GM23338 (cell line): ENCODE results near the gene TRAF7. TPM values are rescaled to one million over a fixed set of nuclear protein-coding genes. Genes with fewer than 3 reads are reported as not detected.

Source experiments
- ATAC-seq: fragments of 200-7000 bp; cut with Tn5 transposase; 3 replicates; pipeline ENCODE4 v1.9.1; 2020
- DNase-seq: peaks from one replicate; pipeline ENCODE4 v3.0.0-alpha.2; 2015; ENCODE audit warnings: low spot score
- H2AFZ ChIP-seq: fragments of 200-600 bp; sonication (generic); 2 replicates; pipeline ENCODE4 v1.8.0; 2016; ENCODE audit warnings: antibody characterized with exemption, mild to moderate bottlenecking, moderate library complexity
- H3F3A ChIP-seq: fragments of 200-600 bp; sonication (generic); replicated peaks from 2 replicates; pipeline ENCODE4 v1.8.0; 2017; ENCODE audit warnings: antibody characterized with exemption, mixed run types, low read depth
- H3K27ac ChIP-seq: fragments of 200-600 bp; sonication (generic); 2 replicates; pipeline ENCODE4 v1.6.1; 2016; ENCODE audit warnings: low read depth
- H3K27me3 ChIP-seq: fragments of 200-600 bp; sonication (generic); 2 replicates; pipeline ENCODE4 v1.8.0; 2016; ENCODE audit warnings: mild to moderate bottlenecking, mixed run types, moderate library complexity; ENCODE audit not compliant: insufficient read depth
- H3K36me3 ChIP-seq: fragments of 200-600 bp; sonication (generic); 2 replicates; pipeline ENCODE4 v1.8.0; 2016; ENCODE audit warnings: mild to moderate bottlenecking; ENCODE audit not compliant: insufficient read depth
- H3K4me1 ChIP-seq: fragments of 200-600 bp; sonication (generic); 2 replicates; pipeline ENCODE4 v1.8.0; 2016; ENCODE audit warnings: mild to moderate bottlenecking, moderate library complexity; ENCODE audit not compliant: insufficient read depth
- H3K4me2 ChIP-seq: fragments of 200-600 bp; sonication (generic); 2 replicates; pipeline ENCODE4 v1.7.1; 2017; ENCODE audit warnings: mixed run types
- H3K4me3 ChIP-seq: fragments of 200-600 bp; sonication (generic); 2 replicates; pipeline ENCODE4 v1.6.1; 2016; ENCODE audit warnings: mixed run types
- H3K79me2 ChIP-seq: fragments of 200-600 bp; sonication (generic); replicated peaks from 2 replicates; pipeline ENCODE4 v1.8.0; 2017; ENCODE audit warnings: mild to moderate bottlenecking; ENCODE audit not compliant: insufficient read depth
- H3K9me2 ChIP-seq: fragments of 200-600 bp; sonication (generic); 2 replicates; pipeline ENCODE4 v1.8.0; 2017; ENCODE audit not compliant: insufficient read depth
- H4K20me1 ChIP-seq: fragments of 200-600 bp; sonication (generic); replicated peaks from 2 replicates; pipeline ENCODE4 v1.8.0; 2017; ENCODE audit warnings: mild to moderate bottlenecking; ENCODE audit not compliant: insufficient read depth
- H3K27ac Mint-ChIP-seq: 2 replicates; pipeline ENCODE4 v1.8.0; 2020; ENCODE audit warnings: inconsistent platforms, mild to moderate bottlenecking, moderate library complexity, mixed read lengths
- H3K27me3 Mint-ChIP-seq: 3 replicates; pipeline ENCODE4 v1.8.0; 2022; ENCODE audit warnings: low read depth, mild to moderate bottlenecking, moderate library complexity, mixed read lengths, inconsistent platforms; ENCODE audit not compliant: insufficient read depth, poor library complexity
- H3K36me3 Mint-ChIP-seq: 3 replicates; pipeline ENCODE4 v1.8.0; 2021; ENCODE audit warnings: low read depth, mild to moderate bottlenecking, inconsistent platforms, moderate library complexity, mixed read lengths
- H3K4me1 Mint-ChIP-seq: 3 replicates; pipeline ENCODE4 v1.8.0; 2020; ENCODE audit warnings: mild to moderate bottlenecking, inconsistent platforms, mixed read lengths
- H3K4me3 Mint-ChIP-seq: 3 replicates; pipeline ENCODE4 v1.8.0; 2021; ENCODE audit warnings: moderate library complexity, mild to moderate bottlenecking, inconsistent platforms, mixed read lengths
- H3K9me3 Mint-ChIP-seq: 3 replicates; pipeline ENCODE4 v1.8.0; 2020; ENCODE audit warnings: moderate library complexity, mild to moderate bottlenecking, inconsistent platforms, mixed read lengths
- CREB1 ChIP-seq: fragments of 250-450 bp; sonication (Bioruptor Pico); IDR thresholded peaks from 2 replicates; pipeline ENCODE4 v1.5.0; 2020; ENCODE audit warnings: low read depth, mild to moderate bottlenecking, moderate library complexity
- JUNB ChIP-seq: IDR thresholded peaks from one replicate; pipeline ENCODE4 v1.6.1; 2016; ENCODE audit warnings: antibody characterized with exemption; ENCODE audit not compliant: unreplicated experiment
- NANOG ChIP-seq: IDR thresholded peaks from 2 replicates; pipeline ENCODE4 v1.6.1; 2016; ENCODE audit warnings: antibody characterized with exemption, borderline replicate concordance
- POLR2AphosphoS5 ChIP-seq: IDR thresholded peaks from 2 replicates; pipeline ENCODE4 v1.6.1; 2016; ENCODE audit warnings: antibody characterized with exemption, low read depth
- STAT1 ChIP-seq: IDR thresholded peaks from one replicate; pipeline ENCODE4 v1.6.1; 2016; ENCODE audit warnings: antibody characterized with exemption; ENCODE audit not compliant: unreplicated experiment
- ZNF331 ChIP-seq: fragments of 250-450 bp; sonication (Bioruptor Pico); IDR thresholded peaks from 2 replicates; pipeline ENCODE4 v1.5.0; 2020; ENCODE audit warnings: low read depth, mild to moderate bottlenecking, moderate library complexity
- polyA plus RNA-seq: library from polyadenylated mRNA; unstranded; fragments of >200 nt; fragmentation: Nextera tagmentation; extraction: Ambion mirVana; gene quantifications from 2 replicates; pipeline ENCODE4 v1.2.1, GENCODE V29; 2016
- total RNA-seq: library from RNA; depleted of rRNA; stranded (reverse); fragments of >200 nt; shearing (Covaris generic); gene quantifications from 2 replicates; pipeline ENCODE4 v1.2.3, GENCODE V29; 2014
- TF ChIP-seq, protein P1 (sequence below): IDR thresholded peaks from one replicate; pipeline ENCODE4 v1.6.1; 2018; ENCODE audit warnings: antibody characterized with exemption; ENCODE audit not compliant: unreplicated experiment
- TF ChIP-seq, protein P2 (sequence below): fragments of 250-450 bp; sonication (Bioruptor Pico); IDR thresholded peaks from 2 replicates; pipeline ENCODE4 v1.5.0; 2020; ENCODE audit warnings: mild to moderate bottlenecking, moderate library complexity
- TF ChIP-seq, protein P3 (sequence below): IDR thresholded peaks from 2 replicates; pipeline ENCODE4 v1.6.1; 2016; ENCODE audit warnings: antibody characterized with exemption

The TRAF7 gene
- total and polyA plus RNA-seq, 2 experiments from 2014 or later: 36.4 to 133 TPM

DNA sequence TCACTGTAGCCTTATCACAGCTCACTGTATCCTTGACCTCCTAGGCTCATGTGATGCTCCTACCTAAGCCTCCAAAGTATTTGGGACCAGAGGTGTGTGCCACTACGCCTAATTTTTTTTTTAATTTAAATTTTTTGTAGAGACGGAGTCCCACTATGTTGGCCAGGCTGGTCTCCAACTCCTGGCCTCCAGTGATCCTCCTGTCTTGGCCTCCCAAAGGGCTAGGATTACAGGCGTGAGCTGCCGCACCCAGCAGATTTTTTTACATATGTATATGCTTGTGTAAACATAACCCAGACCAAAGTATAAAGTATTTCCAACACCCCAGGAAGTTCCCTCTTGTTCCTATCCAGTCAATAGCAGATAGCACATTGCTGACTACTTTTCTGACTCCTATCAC, 60.7 kb downstream of the TRAF7 start (continued):
- TF ChIP-seq, protein P1, sequence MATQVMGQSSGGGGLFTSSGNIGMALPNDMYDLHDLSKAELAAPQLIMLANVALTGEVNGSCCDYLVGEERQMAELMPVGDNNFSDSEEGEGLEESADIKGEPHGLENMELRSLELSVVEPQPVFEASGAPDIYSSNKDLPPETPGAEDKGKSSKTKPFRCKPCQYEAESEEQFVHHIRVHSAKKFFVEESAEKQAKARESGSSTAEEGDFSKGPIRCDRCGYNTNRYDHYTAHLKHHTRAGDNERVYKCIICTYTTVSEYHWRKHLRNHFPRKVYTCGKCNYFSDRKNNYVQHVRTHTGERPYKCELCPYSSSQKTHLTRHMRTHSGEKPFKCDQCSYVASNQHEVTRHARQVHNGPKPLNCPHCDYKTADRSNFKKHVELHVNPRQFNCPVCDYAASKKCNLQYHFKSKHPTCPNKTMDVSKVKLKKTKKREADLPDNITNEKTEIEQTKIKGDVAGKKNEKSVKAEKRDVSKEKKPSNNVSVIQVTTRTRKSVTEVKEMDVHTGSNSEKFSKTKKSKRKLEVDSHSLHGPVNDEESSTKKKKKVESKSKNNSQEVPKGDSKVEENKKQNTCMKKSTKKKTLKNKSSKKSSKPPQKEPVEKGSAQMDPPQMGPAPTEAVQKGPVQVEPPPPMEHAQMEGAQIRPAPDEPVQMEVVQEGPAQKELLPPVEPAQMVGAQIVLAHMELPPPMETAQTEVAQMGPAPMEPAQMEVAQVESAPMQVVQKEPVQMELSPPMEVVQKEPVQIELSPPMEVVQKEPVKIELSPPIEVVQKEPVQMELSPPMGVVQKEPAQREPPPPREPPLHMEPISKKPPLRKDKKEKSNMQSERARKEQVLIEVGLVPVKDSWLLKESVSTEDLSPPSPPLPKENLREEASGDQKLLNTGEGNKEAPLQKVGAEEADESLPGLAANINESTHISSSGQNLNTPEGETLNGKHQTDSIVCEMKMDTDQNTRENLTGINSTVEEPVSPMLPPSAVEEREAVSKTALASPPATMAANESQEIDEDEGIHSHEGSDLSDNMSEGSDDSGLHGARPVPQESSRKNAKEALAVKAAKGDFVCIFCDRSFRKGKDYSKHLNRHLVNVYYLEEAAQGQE: no peak
- TF ChIP-seq JUNB: no peak
- no peak for TF ChIP-seq ZNF331

DNA sequence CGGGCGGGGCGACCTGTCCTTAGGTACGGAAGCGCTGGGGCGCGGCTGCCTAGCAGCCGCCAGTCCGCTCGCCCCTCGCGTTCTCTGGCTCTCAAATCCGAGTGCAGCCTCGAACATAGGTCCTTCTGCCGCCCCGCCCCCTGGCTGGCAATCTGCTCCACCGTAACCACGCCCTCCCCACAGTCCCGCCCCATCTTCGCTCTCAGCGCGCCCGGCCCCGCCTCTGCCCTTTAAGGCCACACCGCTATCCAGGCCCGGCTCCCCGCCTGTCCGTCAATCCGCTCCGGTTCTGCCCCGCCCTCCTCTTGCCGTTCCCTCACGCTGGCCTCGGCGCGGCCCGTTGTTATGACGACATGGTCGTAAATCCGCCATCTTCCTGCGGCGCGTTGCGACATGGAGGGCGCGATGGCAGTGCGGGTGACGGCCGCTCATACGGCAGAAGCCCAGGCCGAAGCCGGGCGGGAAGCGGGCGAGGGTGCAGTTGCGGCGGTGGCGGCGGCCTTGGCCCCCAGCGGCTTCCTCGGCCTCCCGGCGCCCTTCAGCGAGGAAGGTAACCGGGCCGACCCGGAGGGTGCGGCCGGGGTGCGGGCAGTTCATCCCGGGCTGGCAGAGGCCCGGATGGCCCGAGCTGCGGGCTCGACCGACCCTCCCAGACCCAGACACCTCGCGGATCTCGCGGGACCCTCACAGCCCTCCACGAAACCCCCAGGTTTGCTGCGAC, 67.8 kb downstream of the TRAF7 start, which contains the start of gene E4F1:
TSS of gene E4F1 (plus strand) at position 371 of the 721 bp plus-strand sequence. CDS start at position 394, 23 bp downstream.
- peak within 1 kb of the TSS; percentile 18; the same call in 1 of the 2 replicates for H3K27ac Mint-ChIP-seq
- peak within 1 kb of the TSS; percentile 85 for H2AFZ ChIP-seq
- ATAC-seq: peak; percentile 89
- TF ChIP-seq POLR2AphosphoS5 (peak; percentile 96), ZNF331 (no peak), CREB1 (peak; percentile 93), NANOG (no peak), STAT1 (no peak)
- TF ChIP-seq, protein P2, sequence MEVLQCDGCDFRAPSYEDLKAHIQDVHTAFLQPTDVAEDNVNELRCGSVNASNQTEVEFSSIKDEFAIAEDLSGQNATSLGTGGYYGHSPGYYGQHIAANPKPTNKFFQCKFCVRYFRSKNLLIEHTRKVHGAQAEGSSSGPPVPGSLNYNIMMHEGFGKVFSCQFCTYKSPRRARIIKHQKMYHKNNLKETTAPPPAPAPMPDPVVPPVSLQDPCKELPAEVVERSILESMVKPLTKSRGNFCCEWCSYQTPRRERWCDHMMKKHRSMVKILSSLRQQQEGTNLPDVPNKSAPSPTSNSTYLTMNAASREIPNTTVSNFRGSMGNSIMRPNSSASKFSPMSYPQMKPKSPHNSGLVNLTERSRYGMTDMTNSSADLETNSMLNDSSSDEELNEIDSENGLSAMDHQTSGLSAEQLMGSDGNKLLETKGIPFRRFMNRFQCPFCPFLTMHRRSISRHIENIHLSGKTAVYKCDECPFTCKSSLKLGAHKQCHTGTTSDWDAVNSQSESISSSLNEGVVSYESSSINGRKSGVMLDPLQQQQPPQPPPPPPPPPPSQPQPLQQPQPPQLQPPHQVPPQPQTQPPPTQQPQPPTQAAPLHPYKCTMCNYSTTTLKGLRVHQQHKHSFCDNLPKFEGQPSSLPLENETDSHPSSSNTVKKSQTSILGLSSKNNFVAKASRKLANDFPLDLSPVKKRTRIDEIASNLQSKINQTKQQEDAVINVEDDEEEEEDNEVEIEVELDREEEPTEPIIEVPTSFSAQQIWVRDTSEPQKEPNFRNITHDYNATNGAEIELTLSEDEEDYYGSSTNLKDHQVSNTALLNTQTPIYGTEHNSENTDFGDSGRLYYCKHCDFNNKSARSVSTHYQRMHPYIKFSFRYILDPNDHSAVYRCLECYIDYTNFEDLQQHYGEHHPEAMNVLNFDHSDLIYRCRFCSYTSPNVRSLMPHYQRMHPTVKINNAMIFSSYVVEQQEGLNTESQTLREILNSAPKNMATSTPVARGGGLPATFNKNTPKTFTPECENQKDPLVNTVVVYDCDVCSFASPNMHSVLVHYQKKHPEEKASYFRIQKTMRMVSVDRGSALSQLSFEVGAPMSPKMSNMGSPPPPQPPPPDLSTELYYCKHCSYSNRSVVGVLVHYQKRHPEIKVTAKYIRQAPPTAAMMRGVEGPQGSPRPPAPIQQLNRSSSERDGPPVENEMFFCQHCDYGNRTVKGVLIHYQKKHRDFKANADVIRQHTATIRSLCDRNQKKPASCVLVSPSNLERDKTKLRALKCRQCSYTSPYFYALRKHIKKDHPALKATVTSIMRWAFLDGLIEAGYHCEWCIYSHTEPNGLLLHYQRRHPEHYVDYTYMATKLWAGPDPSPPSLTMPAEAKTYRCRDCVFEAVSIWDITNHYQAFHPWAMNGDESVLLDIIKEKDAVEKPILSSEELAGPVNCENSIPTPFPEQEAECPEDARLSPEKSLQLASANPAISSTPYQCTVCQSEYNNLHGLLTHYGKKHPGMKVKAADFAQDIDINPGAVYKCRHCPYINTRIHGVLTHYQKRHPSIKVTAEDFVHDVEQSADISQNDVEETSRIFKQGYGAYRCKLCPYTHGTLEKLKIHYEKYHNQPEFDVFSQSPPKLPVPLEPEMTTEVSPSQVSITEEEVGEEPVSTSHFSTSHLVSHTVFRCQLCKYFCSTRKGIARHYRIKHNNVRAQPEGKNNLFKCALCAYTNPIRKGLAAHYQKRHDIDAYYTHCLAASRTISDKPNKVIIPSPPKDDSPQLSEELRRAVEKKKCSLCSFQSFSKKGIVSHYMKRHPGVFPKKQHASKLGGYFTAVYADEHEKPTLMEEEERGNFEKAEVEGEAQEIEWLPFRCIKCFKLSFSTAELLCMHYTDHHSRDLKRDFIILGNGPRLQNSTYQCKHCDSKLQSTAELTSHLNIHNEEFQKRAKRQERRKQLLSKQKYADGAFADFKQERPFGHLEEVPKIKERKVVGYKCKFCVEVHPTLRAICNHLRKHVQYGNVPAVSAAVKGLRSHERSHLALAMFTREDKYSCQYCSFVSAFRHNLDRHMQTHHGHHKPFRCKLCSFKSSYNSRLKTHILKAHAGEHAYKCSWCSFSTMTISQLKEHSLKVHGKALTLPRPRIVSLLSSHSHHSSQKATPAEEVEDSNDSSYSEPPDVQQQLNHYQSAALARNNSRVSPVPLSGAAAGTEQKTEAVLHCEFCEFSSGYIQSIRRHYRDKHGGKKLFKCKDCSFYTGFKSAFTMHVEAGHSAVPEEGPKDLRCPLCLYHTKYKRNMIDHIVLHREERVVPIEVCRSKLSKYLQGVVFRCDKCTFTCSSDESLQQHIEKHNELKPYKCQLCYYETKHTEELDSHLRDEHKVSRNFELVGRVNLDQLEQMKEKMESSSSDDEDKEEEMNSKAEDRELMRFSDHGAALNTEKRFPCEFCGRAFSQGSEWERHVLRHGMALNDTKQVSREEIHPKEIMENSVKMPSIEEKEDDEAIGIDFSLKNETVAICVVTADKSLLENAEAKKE: no peak
- TF ChIP-seq, protein P3, sequence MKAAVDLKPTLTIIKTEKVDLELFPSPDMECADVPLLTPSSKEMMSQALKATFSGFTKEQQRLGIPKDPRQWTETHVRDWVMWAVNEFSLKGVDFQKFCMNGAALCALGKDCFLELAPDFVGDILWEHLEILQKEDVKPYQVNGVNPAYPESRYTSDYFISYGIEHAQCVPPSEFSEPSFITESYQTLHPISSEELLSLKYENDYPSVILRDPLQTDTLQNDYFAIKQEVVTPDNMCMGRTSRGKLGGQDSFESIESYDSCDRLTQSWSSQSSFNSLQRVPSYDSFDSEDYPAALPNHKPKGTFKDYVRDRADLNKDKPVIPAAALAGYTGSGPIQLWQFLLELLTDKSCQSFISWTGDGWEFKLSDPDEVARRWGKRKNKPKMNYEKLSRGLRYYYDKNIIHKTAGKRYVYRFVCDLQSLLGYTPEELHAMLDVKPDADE: peak; percentile 72; the same call in 1 of the 2 replicates
- TF ChIP-seq, protein P1: no peak

More for the DNA sequence above, 67.8 kb downstream of the TRAF7 start, which contains the start of gene E4F1:
- peak within 1 kb of the TSS; percentile 81; the same call in 1 of the 2 replicates for H3K27ac ChIP-seq
- Mint-ChIP-seq H3K4me3 (peak within 1 kb of the TSS; percentile 78), H3K27me3 (peaks cover 13% of the 10 kb centered on the region), H3K36me3 (no peaks in the 10 kb centered on the region), H3K4me1 (no peaks in the 10 kb centered on the region; the same call in 2 of the 3 replicates), H3K9me3 (no peaks in the 10 kb centered on the region)
- H3K4me2 ChIP-seq: peak within 1 kb of the TSS; percentile 94
- H3K27me3 ChIP-seq: no peaks in the 10 kb centered on the region
- no peaks in the 10 kb centered on the region; the same call in 1 of the 2 replicates for H3K4me1 ChIP-seq
- peaks cover 44% of the 10 kb centered on the region for H3K79me2 ChIP-seq
- no peaks in the 10 kb centered on the region for H3K36me3 ChIP-seq
- no peaks in the 10 kb centered on the region for H3K9me2 ChIP-seq
- peak; percentile 100 for DNase-seq
- H4K20me1 ChIP-seq: peaks cover 5% of the 10 kb centered on the region
- H3F3A ChIP-seq: peaks cover 5% of the 10 kb centered on the region; the same call in 1 of the 2 replicates
- peak within 1 kb of the TSS; percentile 98 for H3K4me3 ChIP-seq
